Measurements from ENCODE around the gene EFCAB5. TPM values are rescaled to one million over a fixed set of nuclear protein-coding genes. Genes with fewer than 3 reads are reported as not detected.

Gene EFCAB5
- total and polyA plus RNA-seq, 12 donors: 0.03 to 1.4 (median 0.19) TPM; not detected in 6

DNA sequence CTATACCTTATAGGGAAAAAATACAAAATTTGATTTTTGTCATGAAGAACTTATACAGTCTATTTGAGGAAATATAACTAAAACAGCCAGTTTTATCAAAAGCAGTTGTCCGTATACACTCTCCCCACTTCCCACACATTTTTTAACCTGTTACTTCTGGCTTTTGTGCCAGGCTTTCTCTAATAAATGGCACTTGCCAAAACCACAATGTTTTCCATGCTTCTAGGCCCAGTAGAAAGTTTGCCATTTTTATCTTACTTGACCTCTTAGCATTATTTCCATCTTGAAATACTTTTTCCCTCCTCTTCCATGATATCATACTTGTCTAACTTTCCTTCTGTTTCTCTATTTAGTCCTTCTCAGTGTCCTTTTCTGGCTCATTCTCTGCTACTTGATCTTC lies 38.8 kb downstream of the EFCAB5 start:
- intact Hi-C loops (cut with DNase I): no loop called here
- H3K27me3 ChIP-seq: no peaks in the 10 kb centered on the region

DNA sequence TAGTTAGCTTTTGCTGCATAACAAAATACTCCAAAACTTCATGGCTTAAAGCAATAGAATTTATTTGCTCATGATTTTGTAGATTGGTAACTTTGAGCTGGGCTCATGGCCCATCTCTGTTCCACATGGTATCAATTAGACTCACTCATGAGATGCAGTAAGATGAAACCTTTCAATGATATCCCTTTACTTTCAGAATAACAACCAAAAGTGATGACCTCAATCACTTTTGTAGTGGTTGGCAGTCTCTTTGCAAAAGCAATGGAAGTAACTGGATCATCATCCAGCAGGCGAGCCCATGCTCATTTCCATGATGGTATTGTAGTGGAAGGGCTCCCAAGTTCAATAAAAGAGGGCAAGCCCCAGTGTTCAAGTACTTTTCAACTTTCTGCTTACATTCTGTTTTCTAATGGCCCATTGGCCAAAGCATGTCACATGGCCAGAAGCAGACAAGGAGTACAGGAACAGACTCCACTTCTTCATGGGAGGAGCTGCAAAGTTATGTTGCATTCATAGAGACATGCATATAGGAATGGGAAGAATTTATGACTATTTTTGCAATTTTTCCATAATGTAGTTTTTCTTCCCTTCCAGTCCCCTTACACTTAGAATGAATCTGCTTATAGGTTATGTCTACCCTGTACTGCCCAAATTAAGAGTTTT lies 41.7 kb downstream of the EFCAB5 start:
- intact Hi-C loops (cut with DNase I): no loop called here
- no peaks in the 10 kb centered on the region for H3K9me3 ChIP-seq (replicated peaks in 1 of 3)
- no peak for DNase-seq
- TF ChIP-seq POLR2A (IDR thresholded peaks at IDR 0.05): no peak
- TF ChIP-seq, protein P1, sequence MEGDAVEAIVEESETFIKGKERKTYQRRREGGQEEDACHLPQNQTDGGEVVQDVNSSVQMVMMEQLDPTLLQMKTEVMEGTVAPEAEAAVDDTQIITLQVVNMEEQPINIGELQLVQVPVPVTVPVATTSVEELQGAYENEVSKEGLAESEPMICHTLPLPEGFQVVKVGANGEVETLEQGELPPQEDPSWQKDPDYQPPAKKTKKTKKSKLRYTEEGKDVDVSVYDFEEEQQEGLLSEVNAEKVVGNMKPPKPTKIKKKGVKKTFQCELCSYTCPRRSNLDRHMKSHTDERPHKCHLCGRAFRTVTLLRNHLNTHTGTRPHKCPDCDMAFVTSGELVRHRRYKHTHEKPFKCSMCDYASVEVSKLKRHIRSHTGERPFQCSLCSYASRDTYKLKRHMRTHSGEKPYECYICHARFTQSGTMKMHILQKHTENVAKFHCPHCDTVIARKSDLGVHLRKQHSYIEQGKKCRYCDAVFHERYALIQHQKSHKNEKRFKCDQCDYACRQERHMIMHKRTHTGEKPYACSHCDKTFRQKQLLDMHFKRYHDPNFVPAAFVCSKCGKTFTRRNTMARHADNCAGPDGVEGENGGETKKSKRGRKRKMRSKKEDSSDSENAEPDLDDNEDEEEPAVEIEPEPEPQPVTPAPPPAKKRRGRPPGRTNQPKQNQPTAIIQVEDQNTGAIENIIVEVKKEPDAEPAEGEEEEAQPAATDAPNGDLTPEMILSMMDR (IDR thresholded peaks at IDR 0.05): no peak
- H3K27ac ChIP-seq: no peak overlapping the region
- no peaks in the 10 kb centered on the region for H3K4me1 ChIP-seq (replicated peaks in 1 of 2)
- no peaks in the 10 kb centered on the region for H3K36me3 ChIP-seq (replicated peaks in 1 of 2)
- WGBS, 4 donors: 77 to 92% (median 79%) methylated on average over 1 of the region's 1 CpG
- no peak overlapping the region for H3K4me3 ChIP-seq
- H3K27me3 ChIP-seq: no peaks in the 10 kb centered on the region

More for the DNA sequence above, 38.8 kb downstream of the EFCAB5 start:
- TF ChIP-seq, protein P1 (IDR thresholded peaks at IDR 0.05): no peak
- no peak for TF ChIP-seq POLR2A (IDR thresholded peaks at IDR 0.05)
- Histone ChIP-seq H3K36me3 (replicated peaks in 1 of 2) (no peaks in the 10 kb centered on the region), H3K27ac (no peak overlapping the region), H3K4me1 (replicated peaks in 1 of 2) (no peaks in the 10 kb centered on the region), H3K4me3 (no peak overlapping the region), H3K9me3 (replicated peaks in 1 of 3) (no peaks in the 10 kb centered on the region)
- 86 to 91% (median 90%) methylated on average over 1 of the region's 1 CpG for WGBS, 4 donors
- DNase-seq: no peak

DNA sequence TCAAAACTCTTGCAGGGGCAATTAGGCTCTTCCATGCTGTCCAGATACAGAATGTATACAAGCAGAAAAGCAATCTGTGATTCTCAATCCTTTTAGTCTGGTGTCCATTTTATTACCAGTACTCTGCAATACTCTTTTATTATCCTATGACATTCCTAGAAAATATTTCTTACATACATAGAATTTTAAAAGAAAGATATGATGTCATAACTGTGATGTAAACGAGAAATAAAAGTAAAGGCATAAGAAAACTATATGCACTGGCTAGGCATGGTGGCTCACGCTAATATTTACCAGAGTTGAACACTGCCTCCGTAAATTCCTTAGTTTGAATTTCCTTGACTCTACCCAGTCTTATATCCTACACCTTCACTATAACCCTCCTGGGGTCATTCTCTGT lies 55.0 kb downstream of the EFCAB5 start:
- H3K27me3 ChIP-seq: no peaks in the 10 kb centered on the region
- H3K9me3 ChIP-seq (replicated peaks in 1 of 3): no peaks in the 10 kb centered on the region
- no peaks in the 10 kb centered on the region for H3K36me3 ChIP-seq (replicated peaks in 1 of 2)
- DNase-seq: no peak
- no peak overlapping the region for H3K4me3 ChIP-seq
- WGBS, 4 donors: 82 to 94% (median 87%) methylated on average over 3 of the region's 3 CpGs
- intact Hi-C loops (cut with DNase I): no loop called here
- H3K27ac ChIP-seq: no peak overlapping the region
- TF ChIP-seq, protein P1 (IDR thresholded peaks at IDR 0.05): no peak
- TF ChIP-seq POLR2A (IDR thresholded peaks at IDR 0.05): no peak
- peaks cover 0 to 8% of the 10 kb centered on the region in 2 donors for H3K4me1 ChIP-seq (replicated peaks in 1 of 2)

DNA sequence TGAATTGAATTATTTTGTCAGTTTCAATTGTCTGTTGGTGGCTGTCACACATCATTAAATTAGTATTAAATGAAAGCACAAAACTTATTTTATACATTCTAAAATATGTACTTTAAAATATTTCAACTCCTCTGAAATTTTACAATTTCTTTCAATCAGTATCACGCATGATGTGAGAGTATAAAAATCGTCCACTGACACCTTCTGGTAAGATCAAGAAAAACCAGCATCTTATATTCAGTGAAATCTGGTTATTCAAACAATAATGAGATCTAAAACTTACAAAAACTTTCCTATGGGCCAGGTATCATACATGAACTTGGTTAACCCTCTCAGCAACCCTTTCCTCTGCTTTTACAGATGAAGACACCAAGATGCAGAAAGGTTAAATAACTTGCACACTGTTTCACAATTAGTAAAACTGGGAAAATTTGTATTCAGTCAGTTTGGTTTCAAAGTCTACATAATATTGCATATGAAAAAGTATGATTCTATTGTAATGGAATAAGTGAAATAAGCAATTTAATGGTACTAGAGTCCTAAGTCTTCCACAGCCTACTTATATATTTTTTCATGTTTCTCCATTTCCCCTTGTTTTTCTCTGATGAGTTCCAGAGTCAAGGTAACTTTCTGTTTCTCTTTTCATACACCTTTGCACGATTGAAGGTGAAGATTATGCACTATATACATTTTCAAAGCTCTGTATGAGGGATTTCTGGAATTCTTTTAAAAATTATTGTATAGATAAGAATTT lies 58.7 kb downstream of the EFCAB5 start:
- Histone ChIP-seq H3K4me3 (no peak overlapping the region), H3K27ac (no peak overlapping the region), H3K4me1 (replicated peaks in 1 of 2) (peaks cover 0 to 10% of the 10 kb centered on the region in 2 donors), H3K27me3 (no peaks in the 10 kb centered on the region), H3K9me3 (replicated peaks in 1 of 3) (no peaks in the 10 kb centered on the region), H3K36me3 (replicated peaks in 1 of 2) (no peaks in the 10 kb centered on the region)
- intact Hi-C loops (cut with DNase I): no loop called here
- no peak for DNase-seq
- 47 to 57% (median 54%) methylated on average over 3 of the region's 3 CpGs for WGBS, 4 donors
- TF ChIP-seq, protein P1 (IDR thresholded peaks at IDR 0.05): no peak
- no peak for TF ChIP-seq POLR2A (IDR thresholded peaks at IDR 0.05)

All from adrenal gland (tissue), 12 donors.